Neuronal stem cell (in vitro differentiated cells): ENCODE measurements around the gene GLUL.
A peak's percentile ranks its signal among the peaks of the same experiment; 100 is the strongest.

Source experiments
- DNase-seq: peaks from one replicate; pipeline ENCODE4 v3.0.0-alpha.2; 2013; ENCODE audit warnings: low spot score
- H2AFZ ChIP-seq: one replicate; pipeline ENCODE4 v1.6.1; 2013; ENCODE audit warnings: mild to moderate bottlenecking, low read length, inconsistent platforms
- H2AK5ac ChIP-seq: 2 replicates; pipeline ENCODE4 v1.6.1; 2013; ENCODE audit warnings: low read depth, mild to moderate bottlenecking, inconsistent platforms, low read length, moderate library complexity, mixed read lengths
- H2BK120ac ChIP-seq: 2 replicates; pipeline ENCODE4 v1.6.1; 2013; ENCODE audit warnings: low read depth, mild to moderate bottlenecking, inconsistent platforms, low read length, moderate library complexity, mixed read lengths
- H2BK12ac ChIP-seq: one replicate; pipeline ENCODE4 v1.6.1; 2013; ENCODE audit warnings: low read length, inconsistent platforms
- H2BK15ac ChIP-seq: 2 replicates; pipeline ENCODE4 v1.6.1; 2013; ENCODE audit warnings: mild to moderate bottlenecking, low read length, inconsistent platforms, mixed read lengths
- H2BK5ac ChIP-seq: one replicate; pipeline ENCODE4 v1.6.1; 2013; ENCODE audit warnings: inconsistent platforms, mild to moderate bottlenecking, low read length, moderate library complexity
- H3K14ac ChIP-seq: one replicate; pipeline ENCODE4 v1.6.1; 2013; ENCODE audit warnings: low read length, inconsistent platforms
- H3K18ac ChIP-seq: 2 replicates; pipeline ENCODE4 v1.6.1; 2013; ENCODE audit warnings: low read length, inconsistent platforms
- H3K23ac ChIP-seq: 2 replicates; pipeline ENCODE4 v1.6.1; 2013; ENCODE audit warnings: low read depth, mild to moderate bottlenecking, mixed read lengths, low read length, inconsistent platforms; ENCODE audit not compliant: poor library complexity
- H3K27ac ChIP-seq: replicated peaks from 3 replicates; pipeline ENCODE4 v1.5.1; 2013; ENCODE audit warnings: low read length, inconsistent platforms
- H3K27me3 ChIP-seq, 3 experiments: 2 replicates each; pipeline ENCODE4 v1.6.1; 2013; ENCODE audit warnings: low read length in 3 of 3, mild to moderate bottlenecking in 2 of 3, inconsistent platforms in 1 of 3, low read depth in 1 of 3, mixed read lengths in 1 of 3, moderate library complexity in 1 of 3; ENCODE audit not compliant: control insufficient read depth in 3 of 3, insufficient read depth in 3 of 3
- H3K36me3 ChIP-seq, 2 donors: replicated peaks in 1 of 2; 2 replicates each; pipeline ENCODE4 v1.6.1; 2013; ENCODE audit warnings: low read length in 2 of 2; ENCODE audit not compliant: control insufficient read depth in 2 of 2, insufficient read depth in 2 of 2
- H3K4ac ChIP-seq: 2 replicates; pipeline ENCODE4 v1.6.1; 2013; ENCODE audit warnings: inconsistent platforms, mild to moderate bottlenecking, low read length, moderate library complexity
- H3K4me1 ChIP-seq, 2 donors: 1 replicate in 1 of 2; 2 replicates in 1 of 2; pipeline ENCODE4 v1.6.1; 2013; ENCODE audit warnings: low read length in 2 of 2, low read depth in 1 of 2; ENCODE audit not compliant: control insufficient read depth in 2 of 2, insufficient read depth in 1 of 2
- H3K4me2 ChIP-seq: one replicate; pipeline ENCODE4 v1.6.1; 2013; ENCODE audit warnings: mild to moderate bottlenecking, low read length, inconsistent platforms; ENCODE audit not compliant: insufficient read depth, poor library complexity, severe bottlenecking
- H3K4me3 ChIP-seq, 2 donors: 2 replicates each; pipeline ENCODE4 v1.5.1; 2013; ENCODE audit warnings: low read length in 2 of 2, mild to moderate bottlenecking in 2 of 2, inconsistent platforms in 1 of 2, moderate library complexity in 1 of 2
- H3K79me1 ChIP-seq: one replicate; pipeline ENCODE4 v1.6.1; 2013; ENCODE audit warnings: low read depth, mild to moderate bottlenecking, inconsistent platforms, low read length, moderate library complexity
- H3K9ac ChIP-seq: one replicate; pipeline ENCODE4 v1.6.1; 2013; ENCODE audit warnings: mild to moderate bottlenecking, low read depth, low read length, inconsistent platforms; ENCODE audit not compliant: poor library complexity
- H3K9me3 ChIP-seq, 2 donors: replicated peaks in 1 of 2; 2 replicates each; pipeline versions ENCODE3 to v1.6.1; 2013; ENCODE audit warnings: low read length in 2 of 2, mild to moderate bottlenecking in 2 of 2, inconsistent platforms in 1 of 2, low read depth in 1 of 2, mixed read lengths in 1 of 2, moderate library complexity in 1 of 2; ENCODE audit not compliant: control insufficient read depth in 2 of 2, insufficient read depth in 1 of 2
- H4K8ac ChIP-seq: one replicate; pipeline ENCODE4 v1.6.1; 2013; ENCODE audit warnings: low read depth, mild to moderate bottlenecking, inconsistent platforms, low read length, moderate library complexity
- H4K91ac ChIP-seq: one replicate; pipeline ENCODE4 v1.6.1; 2013; ENCODE audit warnings: low read length, low read depth, mild to moderate bottlenecking, inconsistent platforms; ENCODE audit not compliant: poor library complexity
- WGBS, 2 donors: extraction: QIAGEN DNeasy Blood & Tissue Kit; methylation state at CpG; one replicate each; pipeline ENCODE4 v1.1.7; 2013; ENCODE audit warnings: missing lambda C conversion rate in 2 of 2, mixed read lengths in 1 of 2; ENCODE audit not compliant: insufficient read length in 2 of 2, insufficient replicate concordance in 1 of 2; ENCODE audit errors: extremely low coverage in 2 of 2; 5-methylcytosine and 5-hydroxymethylcytosine counted together

The GLUL gene

DNA sequence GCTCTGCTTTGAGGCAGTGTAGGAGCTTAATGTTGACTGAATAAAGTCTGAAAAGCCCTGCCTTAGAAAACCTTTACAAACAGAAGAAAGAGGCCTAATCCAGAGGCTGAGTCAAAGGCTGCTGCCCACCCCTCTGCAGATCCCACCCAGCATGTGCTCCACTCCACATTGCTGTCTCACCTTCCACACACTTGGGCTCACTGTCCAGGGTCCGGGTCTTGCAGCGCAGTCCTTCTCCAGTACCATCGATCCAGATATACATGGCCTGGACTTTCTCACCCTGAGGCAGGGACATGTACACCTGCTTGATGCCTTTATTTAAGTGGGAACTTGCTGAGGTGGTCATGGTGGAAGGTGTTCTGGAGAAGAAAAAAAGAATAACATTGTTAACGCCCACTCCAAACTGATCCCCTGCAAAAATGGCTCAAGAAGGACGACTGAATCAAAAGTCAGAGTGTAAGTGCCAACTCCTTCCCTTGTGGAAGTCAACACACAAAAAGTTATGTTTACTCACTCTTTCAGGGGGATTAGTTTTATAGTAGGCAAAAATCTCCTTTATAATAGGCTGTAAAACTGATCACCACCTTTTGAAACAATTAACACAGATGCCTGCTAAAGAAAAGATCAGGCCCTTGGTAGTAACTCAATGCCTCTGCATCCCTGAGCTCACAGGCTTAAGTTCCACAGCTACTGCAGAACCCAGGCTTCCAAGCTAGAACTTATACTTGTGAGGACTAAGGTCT lies 3.0 kb downstream of the GLUL start:
- H4K91ac ChIP-seq, result no peak overlapping the region
- no peaks in the 10 kb centered on the region for H3K9me3 ChIP-seq
- peaks cover 48 to 71% of the 10 kb centered on the region in 2 donors for H3K36me3 ChIP-seq
- no peak overlapping the region for H2AK5ac ChIP-seq
- peak overlapping the region; percentile 71 for H3K4me2 ChIP-seq
- H2BK15ac ChIP-seq, result no peak overlapping the region
- no peak overlapping the region for H4K8ac ChIP-seq
- no peak for DNase-seq
- H2BK12ac ChIP-seq, result no peak overlapping the region
- H3K4me3 ChIP-seq, result peak overlapping the region; percentile 81 to 94
- peak overlapping the region; percentile 25 for H3K27ac ChIP-seq
- no peak overlapping the region for H3K23ac ChIP-seq
- WGBS, 2 donors, result no CpG with 5 or more reads among the region's 5 CpGs
- H3K4ac ChIP-seq, result no peak overlapping the region
- peaks cover 4 to 9% of the 10 kb centered on the region in 2 donors for H3K4me1 ChIP-seq
- no peaks in the 10 kb centered on the region for H3K27me3 ChIP-seq
- H2BK120ac ChIP-seq, result no peak overlapping the region
- H3K18ac ChIP-seq, result no peak overlapping the region
- H2AFZ ChIP-seq, result no peak overlapping the region
- no peak overlapping the region for H2BK5ac ChIP-seq
- no peak overlapping the region for H3K9ac ChIP-seq
- H3K79me1 ChIP-seq, result peaks cover 2% of the 10 kb centered on the region
- no peak overlapping the region for H3K14ac ChIP-seq

DNA sequence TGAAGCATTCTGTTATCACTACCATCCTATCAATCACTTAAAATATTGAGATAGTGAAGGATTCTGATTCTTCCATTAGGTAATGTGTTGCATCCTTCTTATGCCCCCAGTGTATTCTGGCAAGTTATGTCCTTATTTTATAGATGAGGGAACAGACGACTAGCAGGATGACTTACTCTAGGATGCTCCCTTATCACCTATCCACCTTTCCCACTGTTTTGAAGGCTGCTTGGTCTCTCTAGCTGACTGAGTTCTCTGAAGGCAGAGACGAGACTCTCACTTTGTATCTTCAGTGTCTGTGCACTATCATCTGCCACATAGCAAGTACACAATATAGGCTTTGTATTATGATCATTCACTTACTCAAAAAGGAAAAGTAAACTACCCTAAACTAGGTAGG lies 4.0 kb downstream of the GLUL start:
- Histone ChIP-seq H3K4me1 (peaks cover 4 to 9% of the 10 kb centered on the region in 2 donors), H3K36me3 (peaks cover 53 to 81% of the 10 kb centered on the region in 2 donors)

DNA sequence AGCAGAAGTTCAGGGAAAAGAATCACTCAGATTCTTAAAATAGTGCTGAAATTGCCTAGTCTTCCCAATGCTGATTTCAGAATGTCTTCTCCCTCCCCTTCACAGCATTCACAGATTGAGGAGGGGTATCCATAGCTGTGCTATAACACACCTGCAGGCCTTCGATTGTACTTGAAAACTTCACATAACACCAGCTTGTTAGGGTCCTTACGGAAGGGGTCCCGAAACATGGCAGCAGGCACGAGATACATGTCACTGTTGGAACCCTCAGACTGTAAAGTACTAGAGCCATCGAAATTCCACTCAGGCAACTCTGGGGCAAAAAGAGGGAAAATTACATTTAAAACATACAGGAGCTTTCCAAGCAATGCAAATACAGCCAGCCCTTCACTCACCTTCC lies 4.6 kb downstream of the GLUL start:
- H3K9ac ChIP-seq, result no peak overlapping the region
- H2BK12ac ChIP-seq, result no peak overlapping the region
- H2BK5ac ChIP-seq, result no peak overlapping the region
- H3K9me3 ChIP-seq, result no peaks in the 10 kb centered on the region
- no peak overlapping the region for H3K14ac ChIP-seq
- peaks cover 2% of the 10 kb centered on the region for H3K79me1 ChIP-seq
- no peak overlapping the region for H2AK5ac ChIP-seq
- WGBS, 2 donors, result no CpG with 5 or more reads among the region's 5 CpGs
- no peak overlapping the region for H3K4me2 ChIP-seq
- no peak overlapping the region for H2AFZ ChIP-seq
- no peak overlapping the region for H3K4ac ChIP-seq
- no peak overlapping the region for H2BK15ac ChIP-seq
- no peak overlapping the region for H4K91ac ChIP-seq
- H4K8ac ChIP-seq, result no peak overlapping the region
- H2BK120ac ChIP-seq, result no peak overlapping the region
- DNase-seq, result no peak
- H3K18ac ChIP-seq, result no peak overlapping the region
- H3K27ac ChIP-seq, result no peak overlapping the region
- no peak overlapping the region for H3K4me3 ChIP-seq
- peaks cover 4 to 9% of the 10 kb centered on the region in 2 donors for H3K4me1 ChIP-seq
- H3K23ac ChIP-seq, result no peak overlapping the region
- peaks cover 55 to 86% of the 10 kb centered on the region in 2 donors for H3K36me3 ChIP-seq
- H3K27me3 ChIP-seq, result no peaks in the 10 kb centered on the region

More for the DNA sequence above, 4.0 kb downstream of the GLUL start:
- DNase-seq, result no peak
- Histone ChIP-seq H3K4ac (no peak overlapping the region), H3K23ac (no peak overlapping the region), H4K91ac (no peak overlapping the region), H4K8ac (no peak overlapping the region), H2BK15ac (no peak overlapping the region), H3K27ac (no peak overlapping the region), H3K14ac (no peak overlapping the region), H3K79me1 (peaks cover 2% of the 10 kb centered on the region), H2BK120ac (no peak overlapping the region), H3K9ac (no peak overlapping the region), H3K4me3 (no peak overlapping the region), H2BK12ac (no peak overlapping the region), H3K18ac (no peak overlapping the region), H2AFZ (no peak overlapping the region), H2AK5ac (no peak overlapping the region), H2BK5ac (no peak overlapping the region), H3K9me3 (no peaks in the 10 kb centered on the region), H3K4me2 (no peak overlapping the region), H3K27me3 (no peaks in the 10 kb centered on the region)
- WGBS, 2 donors, result no CpG with 5 or more reads among the region's 2 CpGs

DNA sequence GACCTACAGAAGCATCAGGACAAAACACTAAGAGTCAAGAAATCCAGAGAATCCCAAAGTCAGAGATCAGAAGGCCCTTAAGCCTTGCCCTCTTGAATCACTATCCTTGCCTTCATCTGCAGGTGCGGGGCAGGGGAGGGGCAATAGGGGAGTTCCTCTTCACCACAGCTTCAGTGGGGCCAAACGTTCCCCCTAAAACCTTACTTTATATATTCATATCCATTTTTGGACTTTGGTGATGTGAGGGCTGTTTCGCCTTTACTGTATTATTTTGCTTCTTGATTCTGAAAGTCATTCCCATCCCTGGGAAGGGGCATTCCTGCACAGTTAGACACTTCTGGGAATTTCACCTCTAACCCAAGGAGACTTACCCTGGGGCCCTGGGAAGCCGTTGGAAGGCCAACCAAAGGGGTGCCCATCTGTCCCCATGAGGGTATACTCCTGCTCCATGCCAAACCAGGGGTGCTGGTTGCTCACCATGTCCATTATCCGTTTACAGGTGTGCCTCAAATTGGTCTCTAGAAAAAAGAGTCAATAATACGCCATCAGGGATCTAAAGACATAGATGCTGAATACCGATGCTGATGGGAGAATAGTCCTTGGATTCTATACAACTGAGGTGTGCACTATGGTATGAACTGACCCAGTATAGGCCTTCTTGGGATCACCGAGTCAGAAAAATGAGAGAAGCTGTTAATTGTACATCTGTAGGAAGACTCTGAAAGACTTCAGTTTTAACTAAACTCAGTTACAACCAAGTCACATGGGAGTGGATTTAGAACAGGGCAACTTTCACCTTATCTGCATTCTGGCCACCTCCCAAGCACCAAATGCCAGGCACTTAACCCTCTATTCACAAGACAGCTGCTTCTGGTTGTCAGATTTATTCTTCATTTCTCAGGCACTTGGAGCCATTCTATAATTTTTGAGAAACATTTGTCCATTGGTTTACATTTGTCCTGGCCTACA lies 5.4 kb downstream of the GLUL start:
- Histone ChIP-seq H3K18ac (no peak overlapping the region), H3K4ac (no peak overlapping the region), H3K23ac (peak overlapping the region; percentile 29), H2BK15ac (no peak overlapping the region), H3K36me3 (peaks cover 55 to 95% of the 10 kb centered on the region in 2 donors), H3K4me2 (no peak overlapping the region), H2AK5ac (no peak overlapping the region), H3K4me3 (no peak overlapping the region), H2AFZ (no peak overlapping the region), H4K8ac (no peak overlapping the region), H3K79me1 (peaks cover 2% of the 10 kb centered on the region), H3K27me3 (no peaks in the 10 kb centered on the region), H3K14ac (no peak overlapping the region), H3K4me1 (peaks cover 4 to 9% of the 10 kb centered on the region in 2 donors), H3K9me3 (no peaks in the 10 kb centered on the region), H4K91ac (no peak overlapping the region), H3K27ac (no peak overlapping the region), H3K9ac (no peak overlapping the region), H2BK12ac (no peak overlapping the region), H2BK5ac (no peak overlapping the region), H2BK120ac (no peak overlapping the region)
- DNase-seq, result no peak
- WGBS, 2 donors, result no CpG with 5 or more reads among the region's 8 CpGs
